B cell (primary cell): ENCODE measurements around the gene SWI5.

Experiments
- CTCF ChIP-seq: fragments of 200-600 bp; IDR thresholded peaks from one replicate; pipeline ENCODE4 v1.8.0; 2022; ENCODE audit warnings: antibody characterized with exemption, mild to moderate bottlenecking
- EZH2 ChIP-seq: IDR thresholded peaks from 2 replicates; pipeline ENCODE4 v1.6.1; 2012; ENCODE audit warnings: borderline replicate concordance, low read depth, mild to moderate bottlenecking, moderate library complexity, low read length; ENCODE audit not compliant: insufficient read depth, poor library complexity, severe bottlenecking

GRCh38 chr9:128322404-128323211 is 46.5 kb downstream of the SWI5 start, which contains the start of the genes COQ4 and TRUB2:
- TF ChIP-seq CTCF, result no peak
- TF ChIP-seq EZH2, result no peak
